OCI-LY7 (cell line): ENCODE data around the gene ABCA7.

Experiments
- CTCF ChIP-seq: fragments of 200-600 bp; sonication (generic); conservative IDR thresholded peaks from 2 replicates; pipeline ENCODE4 v1.5.1; 2014; ENCODE audit warnings: mild to moderate bottlenecking, antibody characterized with exemption, low read length, moderate library complexity, mixed read lengths
- EZH2phosphoT487 ChIP-seq: fragments of 200-600 bp; sonication (generic); IDR thresholded peaks from 2 replicates; pipeline ENCODE4 v1.6.1; 2018; ENCODE audit warnings: low read depth, borderline replicate concordance, mild to moderate bottlenecking, mixed run types, antibody characterized with exemption, low read length, moderate library complexity, mixed read lengths

- TF ChIP-seq CTCF, result no peak
- TF ChIP-seq EZH2phosphoT487, result no peak
Observed at GRCh38 chr19:1070931-1071791, 31.3 kb downstream of the ABCA7 start.
